Measurements from ENCODE around the gene TIE1.

Gene TIE1

GRCh38 chr1:43286533-43286932 is 14.2 kb upstream of the TIE1 start (continued):
- TF ChIP-seq ZNF565 (CRISPR knock-in tag; conservative IDR thresholded peaks at IDR 0.05; ENCODE audit: low read depth) (no peak), PPARA (CRISPR knock-in tag; IDR thresholded peaks at IDR 0.05; ENCODE audit: borderline replicate concordance) (no peak), ZC3H10 (CRISPR knock-in tag; IDR thresholded peaks at IDR 0.05) (no peak), ZNF70 (CRISPR knock-in tag; IDR thresholded peaks at IDR 0.05) (no peak), ZNF8 (CRISPR knock-in tag; IDR thresholded peaks at IDR 0.05) (no peak), SNAI2 (CRISPR knock-in tag; IDR thresholded peaks at IDR 0.05) (no peak)

- ATAC-seq: no peak
- no peak for TF ChIP-seq ARNTL (CRISPR knock-in tag; IDR thresholded peaks at IDR 0.05; ENCODE audit: borderline replicate concordance, low read depth)
- no peak for TF ChIP-seq GLIS3 (CRISPR knock-in tag; IDR thresholded peaks at IDR 0.05)
- TF ChIP-seq OSR1 (CRISPR knock-in tag; IDR thresholded peaks at IDR 0.05): no peak
Measured at GRCh38 chr1:43288058-43288784, 12.6 kb upstream of the TIE1 start.

- ATAC-seq: no peak
- no peak for TF ChIP-seq SNAI2 (CRISPR knock-in tag; IDR thresholded peaks at IDR 0.05)
- no peak for TF ChIP-seq OSR1 (CRISPR knock-in tag; IDR thresholded peaks at IDR 0.05)
- no peak for TF ChIP-seq ZFP30 (CRISPR knock-in tag; IDR thresholded peaks at IDR 0.05)
- TF ChIP-seq, protein P1, sequence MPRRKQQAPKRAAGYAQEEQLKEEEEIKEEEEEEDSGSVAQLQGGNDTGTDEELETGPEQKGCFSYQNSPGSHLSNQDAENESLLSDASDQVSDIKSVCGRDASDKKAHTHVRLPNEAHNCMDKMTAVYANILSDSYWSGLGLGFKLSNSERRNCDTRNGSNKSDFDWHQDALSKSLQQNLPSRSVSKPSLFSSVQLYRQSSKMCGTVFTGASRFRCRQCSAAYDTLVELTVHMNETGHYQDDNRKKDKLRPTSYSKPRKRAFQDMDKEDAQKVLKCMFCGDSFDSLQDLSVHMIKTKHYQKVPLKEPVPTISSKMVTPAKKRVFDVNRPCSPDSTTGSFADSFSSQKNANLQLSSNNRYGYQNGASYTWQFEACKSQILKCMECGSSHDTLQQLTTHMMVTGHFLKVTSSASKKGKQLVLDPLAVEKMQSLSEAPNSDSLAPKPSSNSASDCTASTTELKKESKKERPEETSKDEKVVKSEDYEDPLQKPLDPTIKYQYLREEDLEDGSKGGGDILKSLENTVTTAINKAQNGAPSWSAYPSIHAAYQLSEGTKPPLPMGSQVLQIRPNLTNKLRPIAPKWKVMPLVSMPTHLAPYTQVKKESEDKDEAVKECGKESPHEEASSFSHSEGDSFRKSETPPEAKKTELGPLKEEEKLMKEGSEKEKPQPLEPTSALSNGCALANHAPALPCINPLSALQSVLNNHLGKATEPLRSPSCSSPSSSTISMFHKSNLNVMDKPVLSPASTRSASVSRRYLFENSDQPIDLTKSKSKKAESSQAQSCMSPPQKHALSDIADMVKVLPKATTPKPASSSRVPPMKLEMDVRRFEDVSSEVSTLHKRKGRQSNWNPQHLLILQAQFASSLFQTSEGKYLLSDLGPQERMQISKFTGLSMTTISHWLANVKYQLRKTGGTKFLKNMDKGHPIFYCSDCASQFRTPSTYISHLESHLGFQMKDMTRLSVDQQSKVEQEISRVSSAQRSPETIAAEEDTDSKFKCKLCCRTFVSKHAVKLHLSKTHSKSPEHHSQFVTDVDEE (CRISPR knock-in tag; IDR thresholded peaks at IDR 0.05): no peak
- no peak for TF ChIP-seq GLIS3 (CRISPR knock-in tag; IDR thresholded peaks at IDR 0.05)
- no peak for TF ChIP-seq ARNTL (CRISPR knock-in tag; IDR thresholded peaks at IDR 0.05; ENCODE audit: borderline replicate concordance, low read depth)
- TF ChIP-seq TOX (CRISPR knock-in tag; IDR thresholded peaks at IDR 0.05; ENCODE audit: borderline replicate concordance): no peak
- TF ChIP-seq, protein P2, sequence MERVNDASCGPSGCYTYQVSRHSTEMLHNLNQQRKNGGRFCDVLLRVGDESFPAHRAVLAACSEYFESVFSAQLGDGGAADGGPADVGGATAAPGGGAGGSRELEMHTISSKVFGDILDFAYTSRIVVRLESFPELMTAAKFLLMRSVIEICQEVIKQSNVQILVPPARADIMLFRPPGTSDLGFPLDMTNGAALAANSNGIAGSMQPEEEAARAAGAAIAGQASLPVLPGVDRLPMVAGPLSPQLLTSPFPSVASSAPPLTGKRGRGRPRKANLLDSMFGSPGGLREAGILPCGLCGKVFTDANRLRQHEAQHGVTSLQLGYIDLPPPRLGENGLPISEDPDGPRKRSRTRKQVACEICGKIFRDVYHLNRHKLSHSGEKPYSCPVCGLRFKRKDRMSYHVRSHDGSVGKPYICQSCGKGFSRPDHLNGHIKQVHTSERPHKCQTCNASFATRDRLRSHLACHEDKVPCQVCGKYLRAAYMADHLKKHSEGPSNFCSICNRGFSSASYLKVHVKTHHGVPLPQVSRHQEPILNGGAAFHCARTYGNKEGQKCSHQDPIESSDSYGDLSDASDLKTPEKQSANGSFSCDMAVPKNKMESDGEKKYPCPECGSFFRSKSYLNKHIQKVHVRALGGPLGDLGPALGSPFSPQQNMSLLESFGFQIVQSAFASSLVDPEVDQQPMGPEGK (CRISPR knock-in tag; IDR thresholded peaks at IDR 0.05; ENCODE audit: borderline replicate concordance): no peak
- TF ChIP-seq ZC3H10 (CRISPR knock-in tag; IDR thresholded peaks at IDR 0.05): no peak
- TF ChIP-seq, protein P3, sequence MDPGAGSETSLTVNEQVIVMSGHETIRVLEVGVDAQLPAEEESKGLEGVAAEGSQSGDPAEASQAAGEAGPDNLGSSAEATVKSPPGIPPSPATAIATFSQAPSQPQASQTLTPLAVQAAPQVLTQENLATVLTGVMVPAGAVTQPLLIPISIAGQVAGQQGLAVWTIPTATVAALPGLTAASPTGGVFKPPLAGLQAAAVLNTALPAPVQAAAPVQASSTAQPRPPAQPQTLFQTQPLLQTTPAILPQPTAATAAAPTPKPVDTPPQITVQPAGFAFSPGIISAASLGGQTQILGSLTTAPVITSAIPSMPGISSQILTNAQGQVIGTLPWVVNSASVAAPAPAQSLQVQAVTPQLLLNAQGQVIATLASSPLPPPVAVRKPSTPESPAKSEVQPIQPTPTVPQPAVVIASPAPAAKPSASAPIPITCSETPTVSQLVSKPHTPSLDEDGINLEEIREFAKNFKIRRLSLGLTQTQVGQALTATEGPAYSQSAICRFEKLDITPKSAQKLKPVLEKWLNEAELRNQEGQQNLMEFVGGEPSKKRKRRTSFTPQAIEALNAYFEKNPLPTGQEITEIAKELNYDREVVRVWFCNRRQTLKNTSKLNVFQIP (CRISPR knock-in tag; IDR thresholded peaks at IDR 0.05; ENCODE audit: borderline replicate concordance, low read depth): no peak
- TF ChIP-seq ZNF70 (CRISPR knock-in tag; IDR thresholded peaks at IDR 0.05): no peak
- no peak for TF ChIP-seq BACH2 (CRISPR knock-in tag; IDR thresholded peaks at IDR 0.05; ENCODE audit: borderline replicate concordance)
- no peak for TF ChIP-seq ESRRG (CRISPR knock-in tag; IDR thresholded peaks at IDR 0.05)
- TF ChIP-seq ZFP3 (CRISPR knock-in tag; IDR thresholded peaks at IDR 0.05): no peak
- TF ChIP-seq, protein P4, sequence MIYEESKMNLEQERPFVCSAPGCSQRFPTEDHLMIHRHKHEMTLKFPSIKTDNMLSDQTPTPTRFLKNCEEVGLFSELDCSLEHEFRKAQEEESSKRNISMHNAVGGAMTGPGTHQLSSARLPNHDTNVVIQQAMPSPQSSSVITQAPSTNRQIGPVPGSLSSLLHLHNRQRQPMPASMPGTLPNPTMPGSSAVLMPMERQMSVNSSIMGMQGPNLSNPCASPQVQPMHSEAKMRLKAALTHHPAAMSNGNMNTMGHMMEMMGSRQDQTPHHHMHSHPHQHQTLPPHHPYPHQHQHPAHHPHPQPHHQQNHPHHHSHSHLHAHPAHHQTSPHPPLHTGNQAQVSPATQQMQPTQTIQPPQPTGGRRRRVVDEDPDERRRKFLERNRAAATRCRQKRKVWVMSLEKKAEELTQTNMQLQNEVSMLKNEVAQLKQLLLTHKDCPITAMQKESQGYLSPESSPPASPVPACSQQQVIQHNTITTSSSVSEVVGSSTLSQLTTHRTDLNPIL (CRISPR knock-in tag; IDR thresholded peaks at IDR 0.05; ENCODE audit: low read depth): no peak
- TF ChIP-seq CSRNP3 (CRISPR knock-in tag; IDR thresholded peaks at IDR 0.05): no peak
- no peak for TF ChIP-seq RARB (CRISPR knock-in tag; IDR thresholded peaks at IDR 0.05)
- TF ChIP-seq TCF4 (CRISPR knock-in tag; IDR thresholded peaks at IDR 0.05; ENCODE audit: borderline replicate concordance): no peak
- TF ChIP-seq CSDC2 (CRISPR knock-in tag; IDR thresholded peaks at IDR 0.05): no peak
- TF ChIP-seq PPARA (CRISPR knock-in tag; IDR thresholded peaks at IDR 0.05; ENCODE audit: borderline replicate concordance): no peak
Measured at GRCh38 chr1:43288785-43289706, 11.7 kb upstream of the TIE1 start.

Data from SK-N-SH treated with all-trans-retinoic acid at 6 μM for 48 hours (cell line).